Measurements from ENCODE around the gene AUTS2.

Gene AUTS2

DNA sequence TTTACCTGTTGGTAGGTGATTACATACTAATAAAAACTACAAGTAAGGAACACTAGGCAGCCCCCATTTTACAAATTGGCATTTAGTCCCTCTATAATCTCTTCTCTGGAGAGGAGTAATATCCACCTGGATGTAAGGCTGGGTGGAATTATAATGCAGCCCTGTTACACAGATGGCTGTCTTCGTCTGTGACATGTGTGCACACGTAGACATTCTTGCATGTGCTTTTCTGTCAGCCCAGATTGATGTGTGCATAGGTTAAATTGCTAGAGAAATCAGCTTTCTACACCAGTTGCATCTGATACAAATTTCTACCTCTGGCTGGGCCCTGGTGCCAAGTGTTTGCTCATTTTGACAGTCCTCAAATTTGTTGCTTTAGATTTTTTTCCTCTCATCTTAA lies 715.9 kb downstream of the AUTS2 start:
- TF ChIP-seq, protein P1, sequence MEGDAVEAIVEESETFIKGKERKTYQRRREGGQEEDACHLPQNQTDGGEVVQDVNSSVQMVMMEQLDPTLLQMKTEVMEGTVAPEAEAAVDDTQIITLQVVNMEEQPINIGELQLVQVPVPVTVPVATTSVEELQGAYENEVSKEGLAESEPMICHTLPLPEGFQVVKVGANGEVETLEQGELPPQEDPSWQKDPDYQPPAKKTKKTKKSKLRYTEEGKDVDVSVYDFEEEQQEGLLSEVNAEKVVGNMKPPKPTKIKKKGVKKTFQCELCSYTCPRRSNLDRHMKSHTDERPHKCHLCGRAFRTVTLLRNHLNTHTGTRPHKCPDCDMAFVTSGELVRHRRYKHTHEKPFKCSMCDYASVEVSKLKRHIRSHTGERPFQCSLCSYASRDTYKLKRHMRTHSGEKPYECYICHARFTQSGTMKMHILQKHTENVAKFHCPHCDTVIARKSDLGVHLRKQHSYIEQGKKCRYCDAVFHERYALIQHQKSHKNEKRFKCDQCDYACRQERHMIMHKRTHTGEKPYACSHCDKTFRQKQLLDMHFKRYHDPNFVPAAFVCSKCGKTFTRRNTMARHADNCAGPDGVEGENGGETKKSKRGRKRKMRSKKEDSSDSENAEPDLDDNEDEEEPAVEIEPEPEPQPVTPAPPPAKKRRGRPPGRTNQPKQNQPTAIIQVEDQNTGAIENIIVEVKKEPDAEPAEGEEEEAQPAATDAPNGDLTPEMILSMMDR (IDR thresholded peaks at IDR 0.05; ENCODE audit: insufficient read depth, low read length): no peak
- TF ChIP-seq SPI1 (IDR thresholded peaks at IDR 0.05; ENCODE audit: borderline replicate concordance, low read depth) (no peak), POLR2AphosphoS5 (IDR thresholded peaks at IDR 0.05; ENCODE audit: low read depth) (no peak), GABPA (IDR thresholded peaks at IDR 0.05; ENCODE audit: low read depth) (no peak)
- TF ChIP-seq, protein P2, sequence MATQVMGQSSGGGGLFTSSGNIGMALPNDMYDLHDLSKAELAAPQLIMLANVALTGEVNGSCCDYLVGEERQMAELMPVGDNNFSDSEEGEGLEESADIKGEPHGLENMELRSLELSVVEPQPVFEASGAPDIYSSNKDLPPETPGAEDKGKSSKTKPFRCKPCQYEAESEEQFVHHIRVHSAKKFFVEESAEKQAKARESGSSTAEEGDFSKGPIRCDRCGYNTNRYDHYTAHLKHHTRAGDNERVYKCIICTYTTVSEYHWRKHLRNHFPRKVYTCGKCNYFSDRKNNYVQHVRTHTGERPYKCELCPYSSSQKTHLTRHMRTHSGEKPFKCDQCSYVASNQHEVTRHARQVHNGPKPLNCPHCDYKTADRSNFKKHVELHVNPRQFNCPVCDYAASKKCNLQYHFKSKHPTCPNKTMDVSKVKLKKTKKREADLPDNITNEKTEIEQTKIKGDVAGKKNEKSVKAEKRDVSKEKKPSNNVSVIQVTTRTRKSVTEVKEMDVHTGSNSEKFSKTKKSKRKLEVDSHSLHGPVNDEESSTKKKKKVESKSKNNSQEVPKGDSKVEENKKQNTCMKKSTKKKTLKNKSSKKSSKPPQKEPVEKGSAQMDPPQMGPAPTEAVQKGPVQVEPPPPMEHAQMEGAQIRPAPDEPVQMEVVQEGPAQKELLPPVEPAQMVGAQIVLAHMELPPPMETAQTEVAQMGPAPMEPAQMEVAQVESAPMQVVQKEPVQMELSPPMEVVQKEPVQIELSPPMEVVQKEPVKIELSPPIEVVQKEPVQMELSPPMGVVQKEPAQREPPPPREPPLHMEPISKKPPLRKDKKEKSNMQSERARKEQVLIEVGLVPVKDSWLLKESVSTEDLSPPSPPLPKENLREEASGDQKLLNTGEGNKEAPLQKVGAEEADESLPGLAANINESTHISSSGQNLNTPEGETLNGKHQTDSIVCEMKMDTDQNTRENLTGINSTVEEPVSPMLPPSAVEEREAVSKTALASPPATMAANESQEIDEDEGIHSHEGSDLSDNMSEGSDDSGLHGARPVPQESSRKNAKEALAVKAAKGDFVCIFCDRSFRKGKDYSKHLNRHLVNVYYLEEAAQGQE (IDR thresholded peaks at IDR 0.05; ENCODE audit: insufficient replicate concordance, low read depth): no peak
- no peak for DNase-seq (ENCODE audit: low read depth in 1 of 2, low spot score in 1 of 2)

DNA sequence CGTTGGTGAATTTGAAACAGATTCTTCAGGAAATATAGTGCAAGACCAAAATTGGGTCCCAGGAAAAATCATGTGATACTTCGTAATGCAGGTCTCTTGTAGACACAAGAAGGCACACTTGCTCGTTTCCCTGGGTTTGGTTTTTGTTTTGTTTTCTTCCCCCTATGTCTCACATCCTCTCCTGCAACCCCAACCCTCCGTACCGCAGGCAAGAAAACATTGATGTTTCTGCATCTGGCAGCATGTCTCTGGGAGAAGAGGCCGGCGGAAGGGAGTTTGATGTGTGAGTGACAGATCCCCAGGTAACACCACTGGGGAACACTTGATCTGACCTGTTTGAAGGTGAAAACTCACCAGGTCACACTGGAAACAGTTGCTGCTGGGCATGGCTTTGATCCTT lies 718.5 kb downstream of the AUTS2 start:
- TF ChIP-seq, protein P2 (IDR thresholded peaks at IDR 0.05; ENCODE audit: insufficient replicate concordance, low read depth): no peak
- TF ChIP-seq POLR2AphosphoS5 (IDR thresholded peaks at IDR 0.05; ENCODE audit: low read depth) (no peak), GABPA (IDR thresholded peaks at IDR 0.05; ENCODE audit: low read depth) (no peak), SPI1 (IDR thresholded peaks at IDR 0.05; ENCODE audit: borderline replicate concordance, low read depth) (no peak)
- TF ChIP-seq, protein P1 (IDR thresholded peaks at IDR 0.05; ENCODE audit: insufficient read depth, low read length): no peak
- Histone ChIP-seq H3K27me3 (ENCODE audit: insufficient read depth, poor library complexity, severe bottlenecking) (no peaks in the 10 kb centered on the region), H3K4me3 (replicated peaks; ENCODE audit: insufficient read depth, low read length) (no peak overlapping the region), H3K27ac (replicated peaks) (no peak overlapping the region)
- no peak for DNase-seq (ENCODE audit: low read depth in 1 of 2, low spot score in 1 of 2)

More for the DNA sequence above, 715.9 kb downstream of the AUTS2 start:
- Histone ChIP-seq H3K27ac (replicated peaks) (no peak overlapping the region), H3K27me3 (ENCODE audit: insufficient read depth, poor library complexity, severe bottlenecking) (no peaks in the 10 kb centered on the region), H3K4me3 (replicated peaks; ENCODE audit: insufficient read depth, low read length) (no peak overlapping the region)

DNA sequence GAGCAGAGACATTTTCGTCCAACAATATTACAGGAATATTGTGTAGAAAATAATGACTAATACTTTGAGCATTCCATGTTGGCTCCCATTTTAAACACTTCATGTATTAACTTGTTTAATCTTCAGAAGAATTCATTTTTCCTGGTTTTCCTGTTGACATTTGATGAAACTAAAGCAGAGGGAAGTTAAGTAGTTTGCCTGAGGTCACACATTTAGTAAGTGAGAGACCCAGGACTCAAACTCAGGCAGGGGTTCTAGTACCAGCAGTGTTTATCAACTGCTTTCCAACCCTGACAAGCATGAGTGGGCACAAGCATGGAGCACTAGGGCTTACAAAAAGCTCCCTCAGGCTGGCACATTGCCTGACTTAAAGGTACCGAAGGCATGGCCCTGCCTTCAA lies 719.1 kb downstream of the AUTS2 start:
- H3K27me3 ChIP-seq (ENCODE audit: insufficient read depth, poor library complexity, severe bottlenecking): no peaks in the 10 kb centered on the region
- H3K4me3 ChIP-seq (replicated peaks; ENCODE audit: insufficient read depth, low read length): no peak overlapping the region
- TF ChIP-seq, protein P2 (IDR thresholded peaks at IDR 0.05; ENCODE audit: insufficient replicate concordance, low read depth): no peak
- TF ChIP-seq, protein P1 (IDR thresholded peaks at IDR 0.05; ENCODE audit: insufficient read depth, low read length): no peak
- TF ChIP-seq GABPA (IDR thresholded peaks at IDR 0.05; ENCODE audit: low read depth) (no peak), POLR2AphosphoS5 (IDR thresholded peaks at IDR 0.05; ENCODE audit: low read depth) (no peak), SPI1 (IDR thresholded peaks at IDR 0.05; ENCODE audit: borderline replicate concordance, low read depth) (no peak)
- no peak for DNase-seq (ENCODE audit: low read depth in 1 of 2, low spot score in 1 of 2)
- H3K27ac ChIP-seq (replicated peaks): no peak overlapping the region

Measured in HL-60 (cell line).